HEK293 (cell line): ENCODE data around the gene DDX47.

Source experiments
- CTCF ChIA-PET: fragments of 350-600 bp; formaldehyde crosslinking; extraction: SDS; loops from one replicate; lab custom pipeline; 2021; ENCODE audit warnings: antibody characterized with exemption; lab: Yijun Ruan, JAX
- POLR2A ChIA-PET: fragments of 300-600 bp; formaldehyde crosslinking; extraction: SDS; loops from one replicate; lab custom pipeline; 2020; ENCODE audit warnings: antibody characterized with exemption, inconsistent platforms; lab: Yijun Ruan, JAX
- H3K27ac ChIP-seq: fragments of 200-500 bp; sonication (Bioruptor generic); 2 replicates; pipeline ENCODE4 v1.5.1; 2014; ENCODE audit warnings: low read depth, low read length, control low read depth, inconsistent platforms; ENCODE audit errors: extremely low read depth
- H3K36me3 ChIP-seq, 2 experiments: fragments of 200-500 bp in 1 of 2; sonication (Bioruptor generic) in 1 of 2; 1 replicate in 1 of 2; 2 replicates in 1 of 2; pipeline ENCODE4 v1.5.1; 2014 to 2017; ENCODE audit warnings: inconsistent platforms in 2 of 2, low read length in 2 of 2; ENCODE audit not compliant: control insufficient read depth in 2 of 2, insufficient read depth in 1 of 2
- H3K4me1 ChIP-seq: fragments of 200-500 bp; sonication (Bioruptor generic); 2 replicates; pipeline ENCODE4 v1.5.1; 2014; ENCODE audit warnings: mild to moderate bottlenecking, low read length, inconsistent platforms; ENCODE audit not compliant: control insufficient read depth, insufficient read depth
- H3K4me3 ChIP-seq: 2 replicates; pipeline ENCODE4 v1.5.1; 2011; ENCODE audit warnings: low read depth, mild to moderate bottlenecking, control low read depth, low read length, moderate library complexity
- H3K9me3 ChIP-seq: fragments of 200-500 bp; sonication (Bioruptor generic); 2 replicates; pipeline ENCODE4 v1.5.1; 2014; ENCODE audit warnings: low read depth, low read length, inconsistent platforms; ENCODE audit not compliant: control insufficient read depth, insufficient read depth
- CTCF ChIP-seq: fragments of 450-650 bp; formaldehyde crosslinking; IDR thresholded peaks from 2 replicates; pipeline ENCODE4 v1.5.1; 2016; ENCODE audit warnings: missing biosample characterization, missing genetic modification characterization
- GLI4 ChIP-seq: fragments of 450-650 bp; formaldehyde crosslinking; IDR thresholded peaks from 2 replicates; pipeline ENCODE4 v1.5.1; 2016; ENCODE audit warnings: missing biosample characterization, missing genetic modification characterization
- KLF17 ChIP-seq: fragments of 450-650 bp; formaldehyde crosslinking; IDR thresholded peaks from 2 replicates; pipeline ENCODE4 v1.5.1; 2016; ENCODE audit warnings: missing biosample characterization, missing genetic modification characterization
- SCRT1 ChIP-seq: fragments of 450-650 bp; formaldehyde crosslinking; IDR thresholded peaks from 2 replicates; pipeline ENCODE4 v1.5.1; 2016; ENCODE audit warnings: missing biosample characterization, missing genetic modification characterization, borderline replicate concordance
- TCF7L2 ChIP-seq: IDR thresholded peaks from 2 replicates; pipeline ENCODE4 v1.6.1; 2011; ENCODE audit warnings: low read depth, mild to moderate bottlenecking, inconsistent platforms, low read length, moderate library complexity, borderline replicate concordance
- WT1 ChIP-seq: fragments of 450-650 bp; formaldehyde crosslinking; IDR thresholded peaks from 2 replicates; pipeline ENCODE4 v1.5.1; 2016; ENCODE audit warnings: missing biosample characterization, missing genetic modification characterization
- ZBTB17 ChIP-seq: fragments of 450-650 bp; formaldehyde crosslinking; IDR thresholded peaks from 2 replicates; pipeline ENCODE4 v1.5.1; 2016; ENCODE audit warnings: missing biosample characterization, missing genetic modification characterization
- ZEB2 ChIP-seq: fragments of 450-650 bp; formaldehyde crosslinking; IDR thresholded peaks from 2 replicates; pipeline ENCODE4 v1.5.1; 2016; ENCODE audit warnings: missing biosample characterization, missing genetic modification characterization
- ZFP69B ChIP-seq: fragments of 450-650 bp; formaldehyde crosslinking; IDR thresholded peaks from 2 replicates; pipeline ENCODE4 v1.5.1; 2016; ENCODE audit warnings: missing biosample characterization, missing genetic modification characterization
- ZNF10 ChIP-seq: fragments of 450-650 bp; formaldehyde crosslinking; IDR thresholded peaks from 2 replicates; pipeline ENCODE4 v1.5.1; 2017; ENCODE audit warnings: missing biosample characterization, missing genetic modification characterization
- ZNF16 ChIP-seq: fragments of 450-650 bp; formaldehyde crosslinking; IDR thresholded peaks from 2 replicates; pipeline ENCODE4 v1.5.1; 2016; ENCODE audit warnings: low read depth, missing biosample characterization, missing genetic modification characterization
- ZNF214 ChIP-seq: fragments of 450-650 bp; formaldehyde crosslinking; IDR thresholded peaks from 2 replicates; pipeline ENCODE4 v1.5.1; 2017; ENCODE audit warnings: missing biosample characterization, mild to moderate bottlenecking, missing genetic modification characterization, borderline replicate concordance
- ZNF266 ChIP-seq: fragments of 450-650 bp; formaldehyde crosslinking; IDR thresholded peaks from 2 replicates; pipeline ENCODE4 v1.5.1; 2016; ENCODE audit warnings: missing biosample characterization, missing genetic modification characterization, low read depth
- ZNF366 ChIP-seq: fragments of 450-650 bp; formaldehyde crosslinking; conservative IDR thresholded peaks from 2 replicates; pipeline ENCODE4 v1.5.1; 2016; ENCODE audit warnings: missing biosample characterization, missing genetic modification characterization
- ZNF501 ChIP-seq: fragments of 450-650 bp; formaldehyde crosslinking; IDR thresholded peaks from 2 replicates; pipeline ENCODE4 v1.5.1; 2016; ENCODE audit warnings: missing biosample characterization, missing genetic modification characterization
- ZNF548 ChIP-seq: fragments of 450-650 bp; formaldehyde crosslinking; IDR thresholded peaks from 2 replicates; pipeline ENCODE4 v1.5.1; 2016; ENCODE audit warnings: missing biosample characterization, missing genetic modification characterization
- ZNF580 ChIP-seq: fragments of 450-650 bp; formaldehyde crosslinking; IDR thresholded peaks from 2 replicates; pipeline ENCODE4 v1.5.1; 2016; ENCODE audit warnings: missing biosample characterization, missing genetic modification characterization
- ZNF623 ChIP-seq: fragments of 450-650 bp; formaldehyde crosslinking; IDR thresholded peaks from 2 replicates; pipeline ENCODE4 v1.5.1; 2016; ENCODE audit warnings: missing biosample characterization, missing genetic modification characterization
- ZNF654 ChIP-seq: fragments of 450-650 bp; formaldehyde crosslinking; IDR thresholded peaks from 2 replicates; pipeline ENCODE4 v1.5.1; 2016; ENCODE audit warnings: low read depth, missing biosample characterization, missing genetic modification characterization
- ZNF664 ChIP-seq: fragments of 450-650 bp; formaldehyde crosslinking; IDR thresholded peaks from 2 replicates; pipeline ENCODE4 v1.5.1; 2016; ENCODE audit warnings: missing biosample characterization, missing genetic modification characterization
- ZNF692 ChIP-seq: fragments of 450-650 bp; formaldehyde crosslinking; IDR thresholded peaks from 2 replicates; pipeline ENCODE4 v1.5.1; 2016; ENCODE audit warnings: missing biosample characterization, missing genetic modification characterization
- ZNF704 ChIP-seq: fragments of 450-650 bp; formaldehyde crosslinking; IDR thresholded peaks from 2 replicates; pipeline ENCODE4 v1.5.1; 2016; ENCODE audit warnings: missing biosample characterization, missing genetic modification characterization
- ZNF843 ChIP-seq: fragments of 450-650 bp; formaldehyde crosslinking; IDR thresholded peaks from 2 replicates; pipeline ENCODE4 v1.5.1; 2016; ENCODE audit warnings: missing biosample characterization, missing genetic modification characterization
- ZXDB ChIP-seq: fragments of 450-650 bp; formaldehyde crosslinking; IDR thresholded peaks from 2 replicates; pipeline ENCODE4 v1.5.1; 2016; ENCODE audit warnings: missing biosample characterization, missing genetic modification characterization

DDX47 gene

GRCh38 chr12:12835378-12836146 is 22.4 kb downstream of the DDX47 start:
- no peak overlapping the region for H3K4me3 ChIP-seq
- no peak overlapping the region for H3K27ac ChIP-seq
- peak; percentile 18; the same call in 1 of the 2 replicates for TF ChIP-seq ZFP69B
- TF ChIP-seq TCF7L2 = no peak
- TF ChIP-seq ZNF548 (tag by site-specific recombination) = no peak
- no peak for TF ChIP-seq ZNF843
- no peak for TF ChIP-seq ZNF704 (tag by site-specific recombination)
- peak; percentile 80 for TF ChIP-seq ZNF580
- TF ChIP-seq GLI4 = no peak
- peak; percentile 32; the same call in 1 of the 2 replicates for TF ChIP-seq ZNF692
- 0 out of 2 replicates have a peak, but pooled peaks have one; percentile 31 for TF ChIP-seq ZEB2
- ChIA-PET POLR2A (interaction anchor here (0.6 to 1.4 kb wide), 2 partner anchors 17 to 55 kb away, joined by 3 read pairs; partner anchors contain the start of gene GPRC5A), CTCF (interaction anchor here (0.6 to 5.0 kb wide), 7 partner anchors 20 to 377 kb away, joined by 3 to 44 read pairs (median 4); partner anchors contain the start of genes DDX47 and GPRC5A)
- H3K4me1 ChIP-seq = peaks cover 24% of the 10 kb centered on the region
- H3K9me3 ChIP-seq = no peaks in the 10 kb centered on the region
- H3K36me3 ChIP-seq = peaks cover 9 to 29% of the 10 kb centered on the region in 2 experiments; a peak in 2 of 3 replicates

GRCh38 chr12:12836571-12836970 is 23.4 kb downstream of the DDX47 start:
- CTCF ChIA-PET = interaction anchor here (0.6 to 5.0 kb wide), 25 partner anchors 10 to 419 kb away, joined by 3 to 44 read pairs (median 5); partner anchors contain the start of genes DDX47 and GPRC5A

GRCh38 chr12:12837025-12837812 is 24.1 kb downstream of the DDX47 start:
- Histone ChIP-seq H3K4me3 (no peak overlapping the region), H3K4me1 (peaks cover 24% of the 10 kb centered on the region), H3K36me3 (peaks cover 5 to 18% of the 10 kb centered on the region in 2 experiments; a peak in 1 of 3 replicates), H3K9me3 (no peaks in the 10 kb centered on the region), H3K27ac (peak overlapping the region; percentile 22; the same call in 1 of the 2 replicates)
- CTCF ChIA-PET = interaction anchor here (0.6 to 5.0 kb wide), 33 partner anchors 10 to 1441 kb away, joined by 3 to 44 read pairs (median 4); partner anchors contain the start of genes DDX47 and GPRC5A
- POLR2A ChIA-PET = interaction anchor here (0.5 to 2.2 kb wide), 11 partner anchors 11 to 341 kb away, joined by 3 to 14 read pairs (median 4); partner anchors contain the start of gene GPRC5A
- 0 out of 2 replicates have a peak, but pooled peaks have one; percentile 35 for TF ChIP-seq KLF17 (tag by site-specific recombination)
- TF ChIP-seq ZNF501 (tag by site-specific recombination) = 0 out of 2 replicates have a peak, but pooled peaks have one; percentile 7
- no peak for TF ChIP-seq ZNF16 (tag by site-specific recombination)
- peak; percentile 66 for TF ChIP-seq ZNF366 (tag by site-specific recombination)
- 0 out of 2 replicates have a peak, but pooled peaks have one; percentile 42 for TF ChIP-seq ZEB2
- peak; percentile 80 for TF ChIP-seq ZNF654 (tag by site-specific recombination)
- TF ChIP-seq ZXDB (tag by site-specific recombination) = 0 out of 2 replicates have a peak, but pooled peaks have one; percentile 9
- TF ChIP-seq ZNF266 = no peak
- peak; percentile 31; the same call in 1 of the 2 replicates for TF ChIP-seq CTCF (tag by site-specific recombination)
- peak; percentile 96 for TF ChIP-seq SCRT1 (tag by site-specific recombination)
- no peak for TF ChIP-seq ZNF623 (tag by site-specific recombination)
- no peak for TF ChIP-seq ZNF843
- TF ChIP-seq ZBTB17 (tag by site-specific recombination) = 0 out of 2 replicates have a peak, but pooled peaks have one; percentile 26
- no peak for TF ChIP-seq WT1

More at GRCh38 chr12:12836571-12836970, 23.4 kb downstream of the DDX47 start:
- Histone ChIP-seq H3K9me3 (no peaks in the 10 kb centered on the region), H3K4me1 (peaks cover 24% of the 10 kb centered on the region), H3K4me3 (no peak overlapping the region), H3K36me3 (peaks cover 8 to 23% of the 10 kb centered on the region in 2 experiments; a peak in 2 of 3 replicates), H3K27ac (no peak overlapping the region)
- TF ChIP-seq ZNF664 (tag by site-specific recombination) (0 out of 2 replicates have a peak, but pooled peaks have one; percentile 34), ZNF214 (no peak), ZNF10 (tag by site-specific recombination) (no peak)
- TF ChIP-seq, all 188 proteins: peak for 1
- POLR2A ChIA-PET = interaction anchor here (0.8 to 2.2 kb wide), 7 partner anchors 10 to 111 kb away, joined by 3 to 14 read pairs (median 5); partner anchors contain the start of gene GPRC5A
